Ecto neural progenitor cell (in vitro differentiated cells): ENCODE measurements around the gene PDZD4.

Source experiments
- DNase-seq: peaks from one replicate; pipeline ENCODE4 v3.0.0-alpha.2; 2018; ENCODE audit warnings: low spot score

Gene PDZD4

GRCh38 chrX:153829799-153830639 is at the start of gene PDZD4:
Gene PDZD4, minus strand, starts transcription at chrX:153830544. Its CDS starts 246 bp downstream, at chrX:153830298.
- DNase-seq: no peak

DNA sequence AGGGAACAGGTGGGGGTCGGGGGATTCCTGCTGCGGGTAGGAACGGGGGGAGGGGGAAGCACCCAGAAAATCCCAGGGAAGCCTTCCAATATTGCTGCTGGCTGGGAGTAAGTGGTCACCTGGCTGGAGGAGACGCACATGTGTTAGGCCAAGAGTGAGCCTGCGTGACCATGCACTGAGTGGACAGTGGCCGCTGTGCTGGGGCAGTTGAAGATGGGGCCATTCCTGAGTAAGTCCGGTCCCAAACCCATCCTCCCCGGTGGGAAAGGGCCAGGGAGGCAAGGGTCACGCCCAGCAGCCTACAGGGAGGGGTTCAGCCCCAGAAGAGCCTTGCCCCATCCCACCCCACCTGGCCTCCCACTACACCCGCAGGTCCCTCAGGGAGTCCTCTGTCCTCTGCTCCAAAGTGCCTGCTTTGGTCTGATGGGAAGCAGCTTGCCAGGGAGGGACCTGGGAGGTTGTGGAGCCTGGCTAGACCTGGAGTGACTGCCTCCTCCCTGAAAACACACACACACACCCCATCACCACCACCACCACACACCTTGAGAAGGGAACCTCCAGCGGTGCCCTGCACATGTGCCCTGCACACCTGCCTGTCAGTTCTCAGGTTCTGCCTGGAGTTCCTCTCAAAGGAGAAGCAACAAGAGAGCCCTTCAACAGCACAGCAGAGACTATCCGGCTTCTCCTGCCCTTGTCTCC is 49.5 kb upstream of the PDZD4 start:
- DNase-seq: no peak

DNA sequence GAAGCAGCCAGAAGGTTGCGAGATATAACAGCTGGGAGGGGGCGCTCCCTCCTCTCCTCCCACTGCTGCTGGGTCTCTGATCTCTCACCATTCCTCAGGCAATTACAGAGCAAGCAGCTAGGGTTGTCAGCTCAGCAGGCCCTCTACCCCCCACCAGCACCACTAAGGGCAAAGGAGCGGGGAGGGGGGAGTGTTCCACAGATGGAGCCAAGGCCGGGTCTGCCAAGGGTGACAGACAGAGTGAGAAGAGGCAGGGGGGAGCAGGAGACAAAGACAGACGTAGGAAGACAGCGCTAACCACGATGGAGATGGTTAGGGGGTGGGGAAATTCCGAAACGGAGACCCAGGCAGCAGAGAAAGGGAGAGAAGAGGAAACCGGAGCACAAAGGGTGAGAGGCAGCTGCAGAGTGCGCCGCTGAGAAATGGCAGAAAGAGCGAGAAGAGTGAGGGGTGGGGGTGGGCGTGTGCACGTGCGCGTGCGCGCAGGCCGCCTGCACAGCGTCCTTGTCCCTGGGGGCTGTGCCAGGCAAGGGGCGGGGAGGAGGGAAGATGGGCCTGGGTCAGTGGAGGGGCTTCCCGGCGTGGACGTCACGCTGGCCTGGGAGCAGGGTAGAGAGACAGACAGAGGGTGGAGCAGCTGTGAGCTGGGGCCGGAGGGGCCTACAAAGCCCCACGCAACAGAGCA is 48.8 kb upstream of the PDZD4 start:
- DNase-seq: no peak

GRCh38 chrX:153878345-153878744 is 48.0 kb upstream of the PDZD4 start:
- no peak for DNase-seq

- DNase-seq: no peak
Measured at GRCh38 chrX:153877571-153878261, 47.4 kb upstream of the PDZD4 start.

- DNase-seq: no peak
Measured at GRCh38 chrX:153876112-153876491, 45.8 kb upstream of the PDZD4 start.

- peak; percentile 89 for DNase-seq
Measured at GRCh38 chrX:153875391-153876111, 45.2 kb upstream of the PDZD4 start.

DNA sequence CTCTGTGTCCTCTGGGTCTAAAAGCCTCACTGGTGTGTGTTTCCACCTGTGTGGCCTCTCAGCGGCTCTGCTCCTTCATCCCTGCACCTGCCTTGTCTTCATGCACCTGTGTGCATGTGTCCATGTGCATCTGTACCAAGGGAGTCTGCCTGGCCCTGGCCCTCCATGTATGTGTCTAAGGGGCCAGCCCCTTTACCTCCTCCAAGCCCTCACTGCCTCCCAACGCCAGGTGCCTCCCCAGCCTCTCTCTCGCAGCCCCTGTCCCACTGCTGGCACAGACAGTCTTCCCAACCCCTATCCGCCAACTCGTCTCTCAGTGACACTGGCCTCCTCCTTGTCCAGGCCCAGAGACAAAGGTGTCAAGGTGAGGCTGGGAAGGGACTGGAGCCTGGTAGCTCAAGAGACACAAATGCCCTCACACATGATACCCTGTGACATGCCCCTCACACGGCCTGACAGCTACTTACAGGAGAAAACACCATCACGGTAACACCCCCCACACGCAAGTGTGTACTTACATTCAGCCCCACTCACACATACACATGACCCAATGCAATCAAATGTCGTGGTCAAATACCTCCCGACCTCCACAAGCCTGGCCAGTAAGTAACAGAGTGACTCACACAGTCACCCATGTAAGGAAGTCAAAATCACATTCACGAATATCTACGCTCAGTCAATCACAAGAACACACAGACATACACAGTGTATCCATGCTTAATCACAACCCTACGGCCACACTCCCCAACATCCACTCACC is 44.2 kb upstream of the PDZD4 start:
- DNase-seq: no peak

- no peak for DNase-seq
Measured at GRCh38 chrX:153874085-153874365, 43.7 kb upstream of the PDZD4 start.

DNA sequence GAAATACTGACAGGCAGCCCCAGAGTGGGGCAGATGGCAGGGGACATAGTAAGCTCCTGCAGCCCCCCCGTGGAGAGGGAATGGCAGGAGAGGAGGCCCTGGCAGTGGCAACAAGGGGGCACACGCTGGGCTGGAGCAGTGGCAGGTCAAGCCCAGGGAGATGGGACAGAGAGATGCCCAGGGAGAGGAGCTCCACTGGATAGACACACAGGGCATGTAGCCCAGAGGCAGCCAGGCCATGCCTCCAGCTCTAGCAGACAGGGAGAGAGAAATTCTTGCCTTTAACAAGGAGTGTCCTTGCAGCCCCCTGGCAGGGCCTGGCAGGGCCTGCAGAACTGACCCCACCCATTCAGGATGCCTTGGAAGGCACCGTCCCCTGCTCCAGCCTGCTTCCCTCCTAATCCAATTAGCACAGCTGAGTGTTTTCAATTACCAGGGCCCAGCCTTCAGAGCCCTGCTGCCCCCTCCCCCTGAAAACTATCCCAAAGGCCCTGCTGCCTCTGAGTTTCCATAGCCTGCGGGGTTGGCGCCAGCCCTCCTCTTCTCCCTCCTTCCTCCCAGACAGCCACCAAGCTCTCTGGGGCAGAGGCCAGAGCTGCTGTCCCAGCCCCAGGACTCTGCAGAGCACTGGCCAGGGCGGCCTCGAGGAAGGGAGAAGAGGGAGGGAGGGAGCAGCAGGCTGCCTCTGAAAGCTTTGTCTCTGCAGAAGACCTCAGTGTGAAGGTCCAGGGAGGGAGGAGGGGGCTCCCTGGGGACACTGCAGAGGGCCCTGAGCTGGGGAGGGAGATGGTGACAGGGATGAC is 43.1 kb upstream of the PDZD4 start:
- peak; percentile 67 for DNase-seq

DNA sequence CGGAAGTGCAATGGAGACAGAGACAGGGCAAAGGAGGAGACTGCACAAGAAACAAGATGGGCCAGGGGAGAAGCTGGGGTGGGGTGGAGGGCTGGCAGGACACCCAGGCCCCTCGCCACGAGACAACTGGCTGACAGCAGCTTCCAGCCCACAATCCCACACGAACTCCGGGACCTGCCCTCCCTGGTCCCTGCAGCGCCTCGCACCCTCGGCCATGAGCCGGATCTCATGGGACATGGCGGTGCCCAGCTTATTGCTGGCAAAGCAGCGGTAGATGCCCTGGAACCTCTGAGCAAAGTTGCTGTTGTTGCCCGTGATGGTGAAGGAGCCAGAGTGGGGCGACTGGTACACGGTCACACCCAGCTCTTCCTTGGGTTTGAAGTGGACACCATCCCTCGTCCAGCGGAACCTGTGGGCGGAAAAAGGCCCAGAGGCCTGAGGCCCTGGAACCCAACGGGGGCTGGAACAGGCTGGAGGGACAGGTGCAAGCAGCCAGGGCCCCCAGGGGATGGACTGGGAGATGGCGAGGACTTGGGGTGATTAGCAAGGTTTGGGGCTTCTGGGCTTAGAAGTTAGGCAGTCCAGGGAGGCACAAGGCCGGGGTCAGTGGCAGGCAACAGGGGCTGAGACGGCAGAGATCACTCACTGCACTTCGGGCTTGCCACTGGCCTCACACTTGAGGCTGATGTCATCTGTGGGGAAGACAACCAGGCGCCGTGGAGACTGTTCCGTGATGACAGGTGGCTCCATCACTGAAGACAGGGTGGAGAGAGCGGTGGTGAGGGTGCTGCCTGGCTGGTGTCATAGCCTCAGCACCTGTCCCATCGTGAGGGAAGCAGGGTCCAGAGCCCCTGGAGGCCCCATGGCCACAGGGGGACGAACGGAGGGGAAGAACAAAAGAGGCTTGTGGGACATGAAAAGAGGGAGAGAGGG is 41.9 kb upstream of the PDZD4 start:
- DNase-seq: no peak

DNA sequence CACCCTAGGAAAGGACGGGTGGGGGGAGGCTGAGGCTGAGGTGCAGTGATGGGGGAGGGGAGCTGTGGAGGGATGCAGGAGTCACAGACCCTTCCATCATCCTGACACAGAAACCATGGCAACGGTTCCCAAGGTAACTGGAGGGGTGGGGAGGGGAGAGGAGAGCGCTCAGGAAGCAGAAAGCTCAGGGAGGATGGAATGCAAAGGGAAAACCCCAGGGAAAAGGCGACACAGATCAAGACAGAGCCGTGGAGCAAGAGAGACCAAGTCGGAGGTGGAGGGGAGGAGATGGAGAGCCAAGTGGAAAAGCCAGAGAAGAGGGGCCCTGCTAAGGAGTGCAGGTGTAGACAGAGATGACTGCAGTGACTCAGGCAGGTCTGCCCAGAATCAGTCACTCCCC is 41.1 kb upstream of the PDZD4 start:
- DNase-seq: no peak

DNA sequence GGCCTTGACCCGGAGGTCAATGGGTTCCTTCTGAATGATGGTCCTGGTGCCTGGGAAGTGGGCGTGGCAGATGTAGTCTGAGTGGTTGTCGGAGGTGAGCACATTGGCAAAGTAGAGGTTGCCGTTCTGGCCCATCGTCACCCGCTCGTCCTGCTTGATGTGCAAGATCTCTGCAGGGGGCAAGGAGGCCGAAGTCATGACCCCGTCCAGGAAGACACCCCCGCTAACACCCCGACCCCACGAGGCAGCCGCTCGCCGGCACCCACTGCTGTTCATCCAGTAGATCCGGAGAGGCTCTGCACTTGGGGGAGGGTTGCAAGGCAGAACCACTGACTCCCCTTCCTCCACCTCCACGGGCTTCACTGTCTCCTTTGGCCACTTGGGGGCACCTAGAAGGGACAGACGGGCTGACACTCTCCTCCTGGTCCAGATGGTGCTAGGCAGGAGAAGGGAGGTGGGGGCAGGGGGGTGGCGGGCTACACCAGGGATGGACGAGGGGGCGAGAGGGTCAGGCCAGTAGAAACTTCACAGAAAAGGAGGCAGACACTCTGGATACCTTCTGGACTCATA is 40.5 kb upstream of the PDZD4 start:
- no peak for DNase-seq

DNA sequence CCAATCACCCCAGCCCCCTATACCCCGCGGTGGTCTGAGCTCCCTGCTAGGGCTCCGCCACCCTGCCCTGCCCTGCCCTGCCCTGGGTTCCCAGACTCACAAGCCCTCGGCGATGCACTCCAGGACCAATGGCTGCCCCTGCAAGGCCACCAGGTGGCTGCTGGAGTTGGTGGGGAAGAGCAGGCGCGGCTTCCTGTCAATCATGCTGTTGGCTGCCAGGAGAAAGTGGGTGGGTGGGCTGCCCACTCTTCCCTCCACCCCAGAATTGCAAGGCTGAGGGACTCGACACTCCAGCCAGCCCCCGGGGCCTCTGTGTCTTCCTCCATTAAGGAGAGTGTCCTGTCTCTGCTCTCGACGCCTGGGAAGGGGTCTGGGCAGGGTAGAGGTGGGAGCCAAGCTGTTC is 39.9 kb upstream of the PDZD4 start:
- no peak for DNase-seq

GRCh38 chrX:153869473-153870287 is 39.3 kb upstream of the PDZD4 start:
- no peak for DNase-seq

DNA sequence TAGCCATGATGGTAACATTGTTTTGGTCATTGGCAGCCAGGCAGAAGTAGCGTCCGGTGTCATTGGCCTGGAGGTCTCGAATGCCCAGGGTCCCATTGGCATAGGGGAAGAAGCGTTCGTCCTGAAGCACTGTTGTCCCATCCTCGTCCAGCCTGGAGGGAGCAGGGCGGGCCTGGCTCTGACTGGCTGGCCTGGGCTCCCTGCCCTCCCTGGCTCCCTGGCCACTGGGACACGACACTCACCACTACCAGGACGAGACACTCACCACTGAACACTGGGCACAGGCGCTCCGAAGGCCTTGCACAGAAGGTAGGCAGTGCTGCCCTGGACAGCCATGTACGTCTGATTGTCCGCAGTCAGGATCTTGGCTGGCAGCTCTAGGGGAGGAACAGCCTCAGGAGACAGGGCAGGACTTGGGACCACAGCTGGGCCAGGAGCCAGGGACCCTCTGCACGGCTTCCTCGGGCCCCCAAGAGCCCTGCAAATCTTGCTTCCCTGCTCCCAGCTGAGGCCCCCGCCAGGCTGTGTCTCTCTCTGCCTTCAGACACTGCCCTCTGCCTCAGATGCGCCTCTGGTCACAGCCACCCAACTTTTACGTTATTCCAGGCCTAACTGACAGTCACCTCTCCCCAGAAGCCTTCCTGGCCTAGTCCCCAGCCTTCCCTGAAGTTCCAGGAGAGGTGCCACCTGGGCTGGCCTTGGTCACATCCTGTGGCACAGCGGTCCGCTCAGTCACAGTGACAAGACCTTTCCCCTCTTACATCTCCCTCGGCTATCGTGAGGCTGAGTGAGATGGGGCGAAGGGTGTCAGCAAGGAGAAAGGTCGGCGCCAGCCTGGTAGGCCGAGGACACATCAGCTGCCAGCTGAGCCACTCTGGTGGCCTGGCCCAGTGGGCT is 38.5 kb upstream of the PDZD4 start:
- DNase-seq: no peak

DNA sequence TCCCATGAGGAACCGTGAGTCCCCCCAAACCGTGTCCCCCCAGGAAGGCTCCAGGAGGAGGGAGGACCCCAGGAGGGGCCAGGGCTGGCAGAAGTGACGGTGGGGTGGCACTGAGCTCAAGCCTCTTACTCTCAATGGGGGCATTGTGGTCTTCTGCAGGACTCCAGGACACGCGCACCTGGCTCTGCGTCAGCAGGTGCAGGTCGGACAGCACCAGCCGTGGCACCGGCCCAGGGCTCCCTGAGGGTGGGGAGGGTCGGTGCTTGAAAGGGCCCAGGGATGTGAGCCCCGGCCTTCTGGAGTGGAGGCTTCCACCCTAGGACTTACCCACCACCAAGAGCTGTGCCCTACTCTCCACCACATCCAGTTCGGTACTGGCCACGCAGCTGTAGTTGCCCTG is 37.3 kb upstream of the PDZD4 start:
- no peak for DNase-seq
